ENCODE measurements around the gene CA6. TPM values are rescaled to one million over a fixed set of nuclear protein-coding genes. Genes with fewer than 3 reads are reported as not detected.
"Not testable (repeated sequence)": the region's sequence is repeated elsewhere in the genome, so short reads cannot be mapped to it uniquely, and the experiment has no call there.

Gene CA6
- polyA plus RNA-seq, 4 donors = 0.06 to 0.26 (median 0.16) TPM; not detected in 1

DNA sequence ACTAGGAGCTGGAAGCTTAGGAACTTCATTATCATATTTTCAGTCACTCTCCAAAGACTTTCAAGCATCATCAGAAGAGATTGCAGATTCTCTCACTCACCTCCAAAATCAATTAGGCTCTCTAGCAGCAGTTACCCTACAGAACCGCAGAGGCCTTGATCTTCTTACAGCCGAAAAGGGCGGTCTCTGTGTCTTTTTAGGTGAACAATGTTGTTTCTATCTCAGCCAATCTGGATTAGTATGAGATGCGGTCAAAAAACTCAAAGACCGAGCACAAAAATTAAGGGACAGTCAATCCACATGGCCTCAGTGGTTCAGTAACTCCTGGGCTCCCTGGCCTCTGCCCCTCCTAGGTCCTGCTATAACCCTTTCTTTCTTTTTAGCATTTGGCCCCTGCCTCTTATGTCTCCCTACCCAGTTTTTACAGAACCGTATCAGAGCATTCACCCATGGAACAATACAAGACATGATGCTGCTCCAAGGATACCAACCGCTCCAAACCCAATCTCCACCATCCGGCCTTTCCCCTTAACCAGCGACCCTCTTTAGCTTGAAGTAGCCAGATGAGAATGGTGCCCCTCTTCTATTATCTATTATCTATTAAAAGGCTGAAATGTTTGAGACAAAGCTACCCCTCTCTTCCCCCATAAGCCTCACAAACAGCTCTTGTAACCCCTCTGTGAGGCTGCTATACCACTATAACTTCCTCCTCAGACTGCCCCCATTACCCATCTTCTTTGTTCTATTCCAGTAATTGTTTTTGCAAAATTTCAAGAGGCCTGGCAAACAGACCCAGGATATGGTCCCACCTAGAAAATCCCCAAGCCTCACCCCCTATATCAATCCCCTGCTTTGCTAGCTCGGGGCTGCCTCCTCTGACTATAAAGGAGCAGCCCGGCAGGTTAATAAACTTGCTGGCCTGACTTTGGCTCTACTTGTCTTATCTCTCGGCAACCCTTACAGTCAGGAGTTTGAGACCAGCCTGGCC lies 18.7 kb upstream of the CA6 start:
- no peak for DNase-seq (ENCODE audit: low read depth in 4 of 4, low spot score in 2 of 4)

DNA sequence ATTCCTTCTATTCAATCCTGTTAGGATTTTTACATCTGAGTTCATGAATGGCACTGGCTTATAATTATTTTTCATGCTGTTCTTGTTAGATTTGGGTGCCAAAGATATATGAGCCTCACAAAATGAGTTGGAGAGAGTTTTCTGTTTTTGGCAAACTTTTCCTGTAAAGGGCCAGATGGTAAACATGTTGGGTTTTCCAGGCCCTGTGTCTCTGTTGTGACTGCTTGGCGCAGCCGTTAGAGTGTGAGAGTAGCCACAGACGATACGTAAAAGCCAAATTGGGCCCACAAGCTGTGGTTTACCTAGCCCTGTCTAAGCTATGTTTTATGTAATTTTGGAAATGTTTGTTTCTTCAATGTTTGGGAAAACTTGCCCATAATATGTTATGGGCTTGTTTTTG lies 15.6 kb upstream of the CA6 start:
- no peak for DNase-seq (ENCODE audit: low read depth in 4 of 4, low spot score in 2 of 4)

DNA sequence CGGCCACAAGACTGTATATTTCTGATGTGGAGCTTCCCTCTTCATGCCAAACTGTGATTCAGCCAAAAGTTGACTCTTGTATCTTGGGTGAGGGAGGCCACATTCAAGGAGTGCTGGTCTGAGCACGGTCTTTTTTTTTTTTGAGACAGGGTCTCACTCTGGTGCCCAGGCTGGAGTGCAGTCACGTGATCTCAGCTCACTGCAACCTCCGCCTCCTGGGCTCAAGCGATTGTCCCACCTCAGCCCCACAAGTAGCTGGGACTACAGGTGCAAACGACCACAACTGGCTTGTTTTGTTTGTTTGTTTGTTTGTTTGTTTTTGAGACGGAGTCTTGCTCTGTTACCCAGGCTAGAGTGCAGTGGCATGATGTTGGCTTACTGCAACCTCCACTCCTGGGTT lies 8.6 kb upstream of the CA6 start:
- DNase-seq (ENCODE audit: low read depth in 4 of 4, low spot score in 2 of 4) = not testable (repeated sequence)

DNA sequence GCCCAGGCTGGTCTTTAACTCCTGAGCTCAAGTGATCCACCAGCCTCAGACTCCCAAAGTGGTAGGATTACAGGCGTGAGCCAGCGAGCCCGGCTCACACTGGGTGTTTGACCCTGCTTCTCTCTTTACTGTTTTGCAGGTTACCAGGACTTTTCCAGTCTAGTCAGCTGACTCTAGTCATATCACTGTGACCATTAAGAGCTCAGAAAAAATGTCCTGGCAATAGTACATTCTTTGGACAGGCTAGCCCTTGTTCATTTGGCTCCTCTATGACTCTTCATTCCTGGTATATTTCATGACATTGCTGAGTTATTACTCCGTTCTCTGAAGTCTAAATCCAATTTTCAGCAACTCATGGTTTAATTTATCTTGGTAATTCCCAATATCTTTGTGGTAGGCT lies 8.0 kb upstream of the CA6 start:
- DNase-seq (ENCODE audit: low read depth in 4 of 4, low spot score in 2 of 4) = no peak

DNA sequence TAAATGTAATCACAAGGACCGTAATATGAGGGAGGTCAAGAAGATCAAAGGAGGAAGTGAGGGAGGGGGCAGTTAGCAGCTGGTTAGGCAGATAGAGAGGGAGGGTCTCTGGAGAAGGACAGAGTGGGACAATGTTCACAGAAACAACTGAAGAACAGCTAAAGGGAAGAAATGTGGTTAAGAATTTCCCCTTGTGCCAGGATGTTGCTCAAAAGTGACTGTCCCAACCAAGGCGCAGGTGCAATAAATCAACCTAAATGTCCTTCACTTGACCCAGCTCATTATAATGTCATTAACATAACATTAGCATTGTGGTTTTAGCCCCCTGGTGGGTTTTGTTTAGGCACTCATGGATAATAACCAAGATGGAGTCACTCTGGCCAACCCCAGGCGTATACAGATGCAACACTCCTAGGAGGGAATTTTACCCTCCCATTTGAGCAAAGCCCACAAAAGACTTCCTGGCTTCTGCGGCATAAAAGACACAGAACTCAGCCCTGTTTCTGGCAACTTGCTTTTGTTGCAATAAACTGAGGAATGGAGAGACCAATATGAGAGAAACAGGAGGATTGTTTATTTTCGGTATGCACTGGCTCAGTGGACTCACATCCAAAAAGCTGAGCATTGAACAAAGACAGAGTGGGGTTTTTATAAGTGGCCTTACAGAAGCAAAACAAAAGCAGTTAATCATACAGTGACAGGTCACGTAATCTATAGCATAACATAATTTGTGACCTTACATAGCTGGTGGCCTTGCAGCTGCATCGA lies 7.3 kb upstream of the CA6 start:
- no peak for DNase-seq (ENCODE audit: low read depth in 4 of 4, low spot score in 2 of 4)

DNA sequence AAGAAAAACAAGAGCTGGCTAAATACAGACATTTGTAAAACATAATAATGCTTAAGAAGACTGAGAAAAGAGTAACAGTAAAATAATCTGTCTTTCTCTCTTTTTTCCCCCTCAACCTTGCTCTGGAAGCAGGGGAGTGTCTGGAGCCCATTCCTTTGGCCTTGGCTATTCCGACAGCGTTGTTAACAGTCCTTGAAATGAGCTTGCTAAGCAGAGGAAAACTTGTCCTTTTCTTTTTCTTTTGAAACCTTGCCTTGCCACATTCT lies 6.7 kb upstream of the CA6 start:
- DNase-seq (ENCODE audit: low read depth in 4 of 4, low spot score in 2 of 4) = no peak

DNA sequence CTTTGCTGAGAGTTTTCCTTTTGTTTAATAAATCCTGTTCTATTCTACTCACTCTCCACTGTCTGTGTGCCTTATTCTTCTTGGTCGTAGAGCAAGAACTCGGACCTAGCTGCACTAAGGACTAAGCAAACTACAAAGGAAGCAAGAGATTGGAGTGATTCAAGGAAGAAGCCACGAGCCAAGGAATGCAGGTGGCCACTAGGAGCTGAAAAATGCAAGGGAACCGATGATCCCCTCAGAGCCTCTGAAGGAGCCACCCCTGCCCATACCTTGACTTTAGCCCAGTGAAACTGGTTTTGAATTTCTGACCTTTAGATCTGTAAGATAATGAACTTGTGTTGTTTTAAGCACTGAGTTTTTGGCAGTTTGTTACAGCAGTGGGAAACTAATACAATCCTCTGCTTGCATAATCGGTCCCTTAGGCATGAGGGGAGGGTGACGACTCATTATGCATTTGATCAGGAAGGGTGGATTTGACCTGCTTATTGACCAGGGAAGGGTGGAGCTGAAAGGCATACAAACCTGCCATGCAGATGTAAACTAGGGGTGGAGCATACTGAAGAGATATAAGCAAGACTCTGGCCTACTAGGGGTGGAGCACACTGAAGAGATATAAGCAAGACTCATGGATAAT lies 6.2 kb upstream of the CA6 start:
- no peak for DNase-seq (ENCODE audit: low read depth in 4 of 4, low spot score in 2 of 4)

DNA sequence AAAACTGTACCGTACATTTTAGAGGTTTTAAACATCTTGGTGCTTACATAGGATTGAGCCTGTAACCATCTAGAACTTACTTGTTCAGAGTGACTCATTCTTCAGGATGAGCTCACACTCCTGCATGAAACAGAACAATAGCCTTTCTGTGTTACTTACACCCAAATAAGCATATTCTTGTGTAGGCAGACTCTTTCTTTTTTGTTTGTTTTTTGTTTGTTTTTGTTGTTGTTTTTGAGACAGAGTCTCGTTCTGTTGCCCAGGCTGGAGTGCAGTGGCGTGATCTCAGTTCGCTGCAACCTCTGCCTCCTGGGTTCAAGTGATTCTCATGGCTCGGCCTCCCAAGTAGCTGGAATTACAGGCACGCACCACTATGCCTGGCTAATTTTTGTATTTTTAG lies 3.8 kb upstream of the CA6 start:
- no peak for DNase-seq (ENCODE audit: low read depth in 4 of 4, low spot score in 2 of 4)

DNA sequence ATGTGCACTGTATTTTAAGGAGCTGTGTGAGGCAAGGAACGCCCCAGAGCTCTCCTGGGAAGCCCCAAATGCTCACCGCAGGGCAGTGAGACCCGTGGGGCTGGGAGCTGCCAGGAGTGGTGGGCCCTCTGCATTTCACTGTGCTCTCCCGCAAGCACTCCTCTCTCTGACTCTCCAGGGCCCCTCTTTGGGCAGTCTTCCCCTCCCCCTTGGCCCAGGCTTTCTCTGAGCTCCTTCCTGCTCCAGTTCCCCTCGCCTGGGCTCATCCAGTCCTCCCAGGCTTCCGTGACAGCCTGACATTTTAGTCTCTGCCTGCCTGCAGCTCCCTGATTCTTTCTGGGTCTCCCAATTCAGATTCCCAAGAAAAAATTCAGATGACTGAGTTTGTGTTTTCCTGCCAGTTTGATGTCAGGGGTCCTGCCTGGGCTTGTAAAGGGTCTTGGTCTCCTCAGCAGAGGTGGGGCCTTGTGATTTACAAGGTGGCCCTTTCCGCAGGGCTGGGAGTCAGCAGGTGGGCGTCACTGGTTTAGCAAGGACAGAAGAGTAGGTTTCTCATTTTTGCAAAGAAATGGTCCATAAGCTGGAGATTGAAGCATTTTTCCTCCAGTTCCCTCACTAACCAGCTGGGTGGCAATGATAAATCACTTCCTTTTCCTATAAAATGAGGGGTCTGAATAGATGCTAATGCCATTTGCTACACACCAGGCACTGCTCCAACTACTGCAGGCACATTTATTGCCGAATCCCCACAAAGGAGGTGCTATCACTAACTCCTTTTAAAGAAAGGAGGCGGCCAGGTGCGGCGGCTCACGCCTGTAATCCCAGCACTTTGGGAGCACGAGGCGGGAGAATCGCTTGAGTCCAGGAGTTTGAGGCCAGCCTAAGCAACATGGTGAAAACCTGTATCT lies 1.9 kb upstream of the CA6 start:
- DNase-seq (ENCODE audit: low read depth in 4 of 4, low spot score in 2 of 4) = peak in 1 of 4 donors; percentile 38

DNA sequence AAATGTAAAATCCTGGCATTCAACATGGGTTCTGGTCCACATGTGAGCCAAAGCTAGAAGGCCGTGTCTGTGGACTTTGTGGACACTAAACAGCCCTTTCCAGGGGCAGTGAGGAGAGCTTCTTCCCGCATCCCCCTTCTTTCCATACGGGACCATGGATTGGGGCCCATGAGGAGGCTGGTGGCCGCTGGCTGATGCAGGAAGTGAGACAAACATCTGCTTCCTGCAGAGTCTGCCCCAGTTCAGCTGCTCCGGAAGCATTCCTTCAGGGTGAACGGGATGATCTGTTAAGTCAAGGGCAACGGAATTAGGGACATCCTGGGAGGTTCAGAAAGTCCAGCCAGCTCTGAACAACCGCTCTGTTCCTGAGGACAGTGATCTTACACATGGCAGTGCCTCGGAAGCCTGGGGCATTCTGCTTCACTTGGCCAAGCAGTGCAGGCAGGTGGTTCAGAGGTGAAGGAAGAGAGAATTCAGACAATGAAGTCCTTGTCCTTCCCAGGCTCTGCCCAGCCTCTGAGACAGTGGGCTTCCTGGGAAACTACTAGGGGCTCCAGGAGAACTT lies 1.5 kb downstream of the CA6 start:
- DNase-seq (ENCODE audit: low read depth in 4 of 4, low spot score in 2 of 4) = no peak

DNA sequence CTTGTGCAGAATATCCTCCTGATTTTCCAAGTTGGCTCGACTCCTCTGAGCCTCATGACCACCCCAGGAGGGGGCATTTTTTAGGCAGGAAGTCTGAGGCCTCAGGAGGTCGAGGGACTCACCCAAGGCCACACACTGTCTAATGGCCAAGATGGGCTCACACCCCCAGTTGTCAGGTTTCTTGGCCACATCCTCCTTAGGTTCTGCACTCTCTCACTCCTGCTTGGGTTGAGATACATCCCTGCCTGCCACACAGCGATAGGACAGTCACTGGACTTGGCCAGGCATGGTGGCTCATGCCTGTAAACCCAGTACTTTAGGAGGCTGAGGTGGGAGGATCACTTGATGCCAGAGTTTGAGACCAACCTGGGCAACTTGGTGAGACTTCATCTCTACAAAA lies 4.6 kb downstream of the CA6 start:
- DNase-seq (ENCODE audit: low read depth in 4 of 4, low spot score in 2 of 4) = no peak

DNA sequence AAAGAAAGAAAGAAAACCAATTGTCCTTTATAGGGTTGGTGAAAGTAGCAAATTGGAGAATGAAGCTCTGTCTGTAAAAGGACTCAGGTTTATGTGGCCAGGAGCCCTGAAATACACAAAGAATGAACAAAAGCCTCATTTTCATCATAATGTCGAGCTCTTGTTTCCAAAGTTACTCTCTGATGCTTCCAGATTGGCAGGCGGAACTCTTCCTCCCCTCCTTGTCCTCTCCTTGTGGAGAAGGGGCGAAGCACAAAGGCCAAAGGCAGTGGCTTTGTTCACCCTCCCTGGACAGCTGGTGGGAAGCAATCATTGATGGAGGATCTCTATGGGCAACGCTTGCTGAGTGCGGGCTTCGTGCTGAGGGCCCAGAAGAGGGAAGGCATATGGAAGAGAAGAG lies 5.6 kb downstream of the CA6 start:
- DNase-seq (ENCODE audit: low read depth in 4 of 4, low spot score in 2 of 4) = no peak

DNA sequence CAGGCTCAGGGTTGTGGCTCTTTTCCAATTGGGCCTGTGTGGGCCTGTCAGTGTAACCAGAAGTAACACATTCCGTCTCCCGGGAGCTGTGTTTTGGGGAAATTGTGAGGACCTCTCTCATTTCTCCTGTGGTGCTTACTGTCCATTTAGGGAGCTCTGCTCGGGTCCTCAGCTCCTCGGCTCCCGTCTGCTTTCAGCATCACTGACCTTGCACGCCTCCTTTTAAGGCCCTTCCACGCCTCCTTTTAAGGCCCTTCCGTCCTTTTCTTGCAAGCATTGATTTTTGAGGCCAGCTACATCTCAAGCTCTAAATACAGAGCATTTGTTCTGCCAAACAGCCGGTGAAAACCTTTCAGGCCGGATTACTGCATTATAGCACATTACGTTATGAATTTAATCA lies 9.7 kb downstream of the CA6 start:
- no peak for DNase-seq (ENCODE audit: low read depth in 4 of 4, low spot score in 2 of 4)

DNA sequence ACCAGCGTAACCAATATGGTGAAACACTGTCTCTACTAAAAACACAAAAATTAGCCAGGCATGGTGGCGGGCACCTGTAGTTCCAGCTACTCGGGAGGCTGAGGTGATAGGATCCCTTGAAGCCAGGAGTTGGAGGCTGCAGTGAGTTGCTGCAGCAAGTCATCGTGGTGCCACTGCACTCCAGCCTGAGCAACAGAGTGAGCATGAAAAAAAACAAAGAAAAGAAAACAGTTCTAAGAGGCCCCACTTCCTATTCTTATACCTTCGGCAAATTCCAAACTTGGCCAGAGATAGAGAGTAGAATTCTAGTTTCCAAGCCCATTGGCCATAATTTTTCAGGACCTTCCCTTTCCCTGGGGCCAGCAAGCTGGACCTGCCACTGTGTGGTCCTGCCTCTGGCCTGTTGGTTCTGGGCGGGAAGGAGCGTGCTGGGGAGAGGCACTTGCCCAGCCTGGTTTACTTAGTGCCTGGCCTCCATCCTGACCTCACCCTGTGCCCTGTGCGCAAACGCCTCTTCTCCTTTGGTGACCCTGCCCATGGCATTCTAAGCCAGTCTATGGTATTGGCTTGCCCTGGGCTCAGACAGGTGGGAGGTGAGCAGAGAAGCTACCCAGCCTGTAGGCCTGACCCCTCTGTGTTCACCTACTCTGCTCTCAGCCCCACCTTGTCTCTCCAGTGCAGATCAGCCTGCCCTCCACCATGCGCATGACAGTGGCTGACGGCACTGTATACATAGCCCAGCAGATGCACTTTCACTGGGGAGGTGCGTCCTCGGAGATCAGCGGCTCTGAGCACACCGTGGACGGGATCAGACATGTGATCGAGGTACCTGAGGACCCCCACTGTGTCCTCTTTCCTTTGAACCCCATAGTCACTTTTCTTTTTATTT lies 11.0 kb downstream of the CA6 start:
- DNase-seq (ENCODE audit: low read depth in 4 of 4, low spot score in 2 of 4) = no peak

DNA sequence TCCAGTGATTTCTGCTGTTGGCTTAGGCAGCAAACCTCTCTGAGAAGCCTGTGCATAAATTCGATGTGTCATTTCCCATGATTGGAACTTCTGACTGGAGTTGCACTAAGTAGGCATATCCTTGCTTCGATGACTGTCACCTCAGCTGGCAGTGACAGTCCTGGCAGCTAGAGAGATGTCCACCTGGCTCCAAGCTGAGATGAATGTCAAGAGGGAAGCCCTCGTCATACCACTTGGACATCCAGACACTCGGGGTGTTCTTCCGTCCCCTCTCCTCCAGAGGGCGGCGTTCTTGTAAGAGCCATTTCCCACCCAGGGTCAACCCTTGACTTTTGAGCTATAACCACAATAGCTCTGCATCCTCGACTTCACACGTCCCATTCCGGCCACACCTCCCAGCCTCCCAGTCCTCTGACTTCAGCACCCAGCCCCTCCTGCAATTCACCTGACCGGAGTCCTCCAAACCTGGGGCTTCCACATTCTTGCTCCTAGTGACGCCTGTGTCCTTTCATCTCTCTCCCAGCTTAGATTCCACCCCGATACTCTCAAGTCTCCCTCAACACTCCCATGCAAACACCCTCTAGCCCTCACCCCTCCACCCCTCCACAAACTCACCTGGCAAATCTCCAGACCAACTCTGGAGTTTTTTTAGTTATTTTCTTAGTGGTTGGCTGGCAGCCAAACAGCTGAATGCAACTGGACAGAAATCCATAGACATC lies 17.3 kb downstream of the CA6 start:
- no peak for DNase-seq (ENCODE audit: low read depth in 4 of 4, low spot score in 2 of 4)

DNA sequence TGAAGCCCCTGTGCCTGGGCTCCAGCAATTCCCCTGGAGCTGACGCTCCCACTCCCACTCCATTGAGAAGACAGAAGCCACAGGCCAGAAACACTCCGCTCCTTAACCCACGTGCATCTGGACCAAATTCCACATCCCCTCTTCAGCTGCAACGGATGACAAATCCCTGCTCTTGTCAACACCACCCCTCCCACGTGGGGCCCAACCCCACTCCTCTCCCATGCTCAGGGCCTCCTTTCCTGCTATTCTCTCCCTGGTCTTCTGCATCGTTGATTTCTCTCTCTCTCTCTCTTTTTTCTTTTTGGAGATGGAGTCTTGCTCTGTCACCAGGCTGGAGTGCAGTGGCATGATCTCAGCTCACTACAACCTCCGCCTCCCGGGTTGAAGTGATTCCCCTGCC lies 18.3 kb downstream of the CA6 start:
- DNase-seq (ENCODE audit: low read depth in 4 of 4, low spot score in 2 of 4) = no peak

DNA sequence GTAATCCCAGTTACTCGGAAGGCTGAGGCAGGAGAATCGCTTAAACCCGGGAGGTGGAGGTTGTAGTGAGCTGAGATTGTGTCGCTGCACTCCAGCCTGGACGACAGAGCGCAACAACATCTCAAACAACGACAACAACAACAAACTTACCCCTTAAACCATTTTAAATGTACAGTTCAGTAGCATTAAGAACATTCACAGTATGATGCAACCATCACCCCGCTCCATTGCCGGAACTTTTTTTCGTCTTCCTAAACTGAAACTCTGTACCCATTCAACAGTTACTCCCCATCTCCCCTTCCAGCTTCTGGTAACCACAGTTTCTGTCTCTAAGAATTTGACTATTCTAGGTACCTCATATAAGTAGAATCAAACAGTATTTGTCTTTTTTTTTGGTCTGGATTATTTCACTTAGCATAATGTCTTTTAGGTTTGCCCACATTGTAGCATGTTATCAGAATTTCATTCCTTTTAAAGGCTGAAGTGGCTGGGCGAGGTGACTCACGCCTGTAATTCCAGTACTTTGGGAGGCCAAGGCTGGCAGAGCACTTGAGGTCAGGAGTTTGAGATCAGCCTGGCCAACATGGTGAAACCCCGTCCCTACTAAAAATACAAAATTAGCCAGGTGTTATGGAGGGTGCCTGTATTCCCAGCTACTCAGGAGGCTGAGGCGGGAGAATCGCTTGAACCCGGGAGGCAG lies 19.6 kb downstream of the CA6 start:
- no peak for DNase-seq (ENCODE audit: low read depth in 4 of 4, low spot score in 2 of 4)

DNA sequence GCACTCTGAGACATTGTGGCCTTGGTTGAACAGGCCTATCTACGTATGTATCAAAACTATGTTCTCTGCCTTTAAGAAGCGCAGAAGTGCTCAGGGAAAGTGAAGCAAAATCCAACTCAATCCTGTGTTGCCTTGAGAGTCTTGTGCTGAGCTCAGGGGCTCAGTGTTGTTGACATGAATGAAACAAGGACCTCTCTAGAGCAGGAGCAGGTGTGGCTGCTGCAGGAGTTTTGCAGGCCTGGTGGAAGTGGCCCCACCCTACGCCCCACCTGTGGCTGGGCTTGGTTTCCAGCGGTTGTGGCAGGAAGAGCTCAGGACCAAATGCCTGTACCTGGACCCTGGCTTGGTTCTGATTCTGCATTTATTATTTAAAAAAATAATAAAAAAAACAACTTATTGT lies 20.9 kb downstream of the CA6 start:
- no peak for DNase-seq (ENCODE audit: low read depth in 4 of 4, low spot score in 2 of 4)
